CD4-positive, alpha-beta T cell treated with Interleukin-15 for 4 hours (primary cell): ENCODE data around the gene AP3D1.

Experiments
- DNase-seq: peaks from one replicate; pipeline ENCODE4 v3.0.0-alpha.2; 2020; ENCODE audit warnings: low spot score

The AP3D1 gene

DNA sequence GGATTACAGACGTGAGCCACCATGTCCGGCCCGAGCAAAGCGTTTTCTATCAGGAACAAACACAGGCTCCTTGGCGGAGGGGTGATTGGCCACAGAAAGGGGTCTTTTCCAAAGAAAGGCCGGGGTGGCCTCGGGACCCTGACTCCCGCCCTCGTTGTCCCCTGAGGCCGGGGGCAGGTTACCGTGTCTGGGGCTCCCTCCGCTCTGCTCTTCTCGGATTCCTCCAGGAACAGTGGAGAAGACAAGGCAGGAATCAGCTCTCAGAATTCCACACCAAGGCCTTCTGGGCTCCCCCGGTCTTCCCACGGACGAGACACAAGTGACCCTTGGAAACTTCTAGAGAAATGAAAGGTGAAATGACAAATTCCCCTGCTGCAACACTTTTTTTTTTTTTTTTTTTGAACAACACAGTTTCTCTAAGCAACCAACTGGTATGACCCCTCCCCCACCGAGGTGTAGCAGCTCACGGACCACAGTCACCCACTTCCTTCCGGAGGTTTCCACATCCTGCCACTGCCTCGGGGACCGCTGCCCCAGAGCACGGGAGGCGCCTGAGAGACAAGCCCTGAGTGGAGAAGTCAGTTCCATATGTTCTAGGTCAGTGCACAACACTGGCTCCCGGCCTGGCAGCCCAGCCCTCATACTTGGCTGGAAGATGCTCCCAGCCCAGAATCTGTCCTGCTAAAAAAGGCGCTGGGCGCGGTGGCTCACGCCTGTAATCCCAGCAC, 66.2 kb downstream of the AP3D1 start:
- peak; percentile 95 for DNase-seq

DNA sequence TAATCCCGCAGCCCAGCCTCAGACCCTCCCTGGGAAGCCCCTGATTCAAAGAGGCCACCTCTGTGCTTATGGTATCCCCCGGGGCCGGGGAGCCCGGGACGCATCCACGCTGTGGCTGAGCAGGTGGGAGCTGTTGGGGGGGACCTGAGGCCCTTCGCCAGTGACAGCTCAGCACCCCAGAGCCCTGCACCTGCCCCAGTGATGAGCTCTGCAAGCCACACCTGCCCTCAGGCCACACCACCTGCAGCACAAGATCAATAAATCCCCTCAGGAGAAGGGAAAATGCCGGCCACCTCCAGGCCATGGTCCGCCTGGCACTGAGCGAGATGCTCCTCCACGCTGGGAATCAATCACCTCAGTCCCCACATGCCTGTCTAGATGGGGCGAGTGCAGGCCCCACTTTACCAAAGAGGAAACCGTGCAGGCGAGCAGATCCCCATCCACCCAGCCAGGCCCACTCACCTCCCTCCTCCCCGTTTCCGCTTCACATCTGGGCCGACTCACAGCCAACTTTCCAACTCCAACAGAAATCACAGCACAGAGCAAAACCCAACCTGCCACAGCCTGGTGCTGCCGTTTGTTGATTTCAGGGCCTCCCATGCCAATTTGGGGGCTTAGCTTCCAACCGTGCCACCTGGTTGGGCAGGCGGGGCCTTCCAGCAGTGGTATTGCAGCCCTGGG, 68.1 kb downstream of the AP3D1 start:
- peak; percentile 71 for DNase-seq

GRCh38 chr19:2081873-2082810, 69.2 kb downstream of the AP3D1 start:
- peak; percentile 50 for DNase-seq

- no peak for DNase-seq
Measured at GRCh38 chr19:2080336-2080988, 70.9 kb downstream of the AP3D1 start.

- DNase-seq, result no peak
Measured at GRCh38 chr19:2079865-2080301, 71.5 kb downstream of the AP3D1 start.

- no peak for DNase-seq
Measured at GRCh38 chr19:2079076-2079864, 72.1 kb downstream of the AP3D1 start.

DNA sequence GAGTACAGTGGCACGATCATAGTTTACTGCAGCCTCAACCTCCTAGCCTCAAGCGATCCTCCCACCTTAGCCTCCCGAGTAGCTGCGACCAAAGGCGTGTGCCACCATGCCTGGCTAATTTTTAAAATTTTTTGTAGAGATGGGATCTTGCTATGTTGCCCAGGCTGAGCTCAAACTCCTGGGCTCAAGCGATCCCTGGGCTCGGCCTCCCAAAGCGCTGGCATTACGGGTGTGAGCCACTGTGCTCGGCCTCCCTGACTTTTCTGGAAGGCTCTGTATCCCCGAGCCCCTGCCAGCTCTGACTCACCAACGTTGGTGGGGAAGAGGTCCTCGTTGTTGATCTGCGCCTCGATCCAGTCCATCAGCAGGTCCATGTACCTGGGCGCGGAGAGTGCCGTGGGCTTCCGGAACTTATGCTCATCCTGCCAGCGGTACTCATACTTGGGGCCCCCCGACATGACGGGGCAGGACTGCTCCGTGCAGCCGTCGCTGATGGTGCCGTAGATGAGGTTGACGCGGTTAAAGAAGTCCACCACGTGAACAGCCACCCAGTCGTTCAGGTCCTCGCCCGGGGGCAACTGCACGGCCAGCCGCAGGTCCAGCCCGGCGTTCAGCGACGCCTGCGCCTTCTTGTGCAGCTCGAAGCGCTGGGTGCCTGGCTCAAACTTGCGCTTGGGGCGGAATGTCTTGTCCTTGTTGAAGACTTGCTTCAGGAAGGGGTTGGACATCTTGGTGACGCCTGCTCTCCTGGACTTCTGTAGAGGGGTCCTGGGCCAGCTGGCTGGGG, 73.3 kb downstream of the AP3D1 start:
- no peak for DNase-seq

DNA sequence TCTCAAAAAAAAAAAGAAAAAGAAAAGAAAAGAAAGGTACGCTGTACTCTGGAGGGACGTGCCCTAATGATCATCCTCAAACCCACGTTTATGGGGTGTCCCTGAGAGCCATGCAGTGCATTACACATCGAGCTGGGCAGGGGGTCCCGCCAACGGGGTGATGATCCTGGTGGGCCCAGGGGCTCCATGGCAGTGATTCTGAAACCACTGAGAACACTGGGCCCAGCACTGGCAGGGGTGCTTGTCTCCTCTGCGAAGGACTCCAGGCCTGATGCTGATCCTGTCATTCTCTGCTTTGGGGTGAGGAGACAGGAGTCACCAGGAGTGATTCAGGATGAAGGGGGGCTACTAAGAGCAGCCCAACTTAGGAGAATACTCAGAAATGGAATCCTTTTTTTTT, 74.0 kb downstream of the AP3D1 start:
- no peak for DNase-seq

DNA sequence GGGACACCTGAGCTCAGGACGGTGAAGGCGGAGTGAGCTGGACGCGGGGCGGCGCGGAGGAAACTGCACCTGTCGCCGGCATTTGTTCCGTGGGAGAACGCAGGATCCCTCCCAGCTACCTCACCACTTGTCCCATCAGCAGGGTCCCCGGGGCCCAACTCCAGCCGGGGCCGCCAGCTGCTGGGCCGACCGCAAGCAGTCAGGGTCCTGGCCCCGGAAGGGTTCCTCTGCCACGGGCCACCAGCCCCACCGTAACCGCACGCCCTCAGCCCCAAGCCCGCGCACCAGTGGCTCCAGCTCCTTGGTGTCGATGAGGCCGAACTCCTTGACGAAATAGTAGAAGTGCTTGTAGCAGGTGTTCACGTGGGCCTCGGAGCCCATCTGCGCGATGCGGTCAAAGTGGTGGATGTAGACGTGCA, 74.8 kb downstream of the AP3D1 start:
- DNase-seq, result no peak

GRCh38 chr19:2072757-2073551, 78.4 kb downstream of the AP3D1 start:
- DNase-seq, result no peak

GRCh38 chr19:2070986-2071673, 80.2 kb downstream of the AP3D1 start:
- DNase-seq, result no peak

DNA sequence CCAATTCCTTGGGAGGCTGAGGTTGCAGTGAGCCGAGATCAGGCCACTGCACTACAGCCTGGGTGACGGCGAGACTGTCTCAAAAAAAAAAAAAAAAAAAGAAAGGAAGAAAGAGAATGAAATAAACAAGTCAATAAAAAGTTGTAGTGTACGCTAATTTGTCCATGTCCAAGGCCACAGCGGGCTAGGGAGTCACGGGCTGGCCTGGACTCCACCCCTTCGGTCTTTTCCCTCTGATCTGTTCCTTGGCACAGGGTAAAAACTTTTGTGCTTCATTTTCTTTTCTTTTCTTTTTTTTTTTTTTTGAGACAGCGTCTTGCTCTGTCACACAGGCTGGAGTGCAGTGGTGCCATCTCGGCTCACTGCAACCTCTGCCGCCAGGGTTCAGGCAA, 80.9 kb downstream of the AP3D1 start:
- no peak for DNase-seq

GRCh38 chr19:2064788-2065524, 86.4 kb downstream of the AP3D1 start:
- no peak for DNase-seq

DNA sequence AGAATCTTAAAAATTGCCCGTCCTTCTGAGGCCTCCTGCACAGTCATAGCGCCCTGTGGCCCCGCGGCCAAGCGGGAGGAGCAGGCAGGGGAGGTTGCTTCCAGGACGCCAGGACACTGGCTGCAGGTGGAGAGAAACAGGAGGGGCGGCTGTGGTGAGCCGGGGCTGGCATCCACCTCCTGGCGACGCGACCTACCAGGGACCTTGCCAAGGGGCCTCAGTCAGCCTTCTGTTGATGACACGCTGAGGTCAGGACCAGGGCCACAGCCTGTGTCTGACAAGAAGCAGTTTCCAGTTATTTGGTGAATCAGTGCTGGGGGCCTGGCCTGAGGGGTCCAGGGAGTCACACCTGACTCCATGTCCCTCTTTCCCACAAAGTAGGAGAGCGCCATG, 87.0 kb downstream of the AP3D1 start:
- no peak for DNase-seq

- no peak for DNase-seq
Measured at GRCh38 chr19:2063824-2064223, 87.5 kb downstream of the AP3D1 start.

GRCh38 chr19:2062770-2063169, 88.6 kb downstream of the AP3D1 start:
- DNase-seq, result no peak

- no peak for DNase-seq
Measured at GRCh38 chr19:2062389-2062729, 89.0 kb downstream of the AP3D1 start.
